ENCODE measurements around the gene PPP4R3B. TPM values are rescaled to one million over a fixed set of nuclear protein-coding genes. Genes with fewer than 3 reads are reported as not detected.
A peak's percentile ranks its signal among the peaks of the same experiment; 100 is the strongest.
"Not testable (repeated sequence)": the region's sequence is repeated elsewhere in the genome, so short reads cannot be mapped to it uniquely, and the experiment has no call there.

The PPP4R3B gene
- total RNA-seq, 6 experiments from 2014 or later = 37.1 to 43.1 (median 39.8) TPM

GRCh38 chr2:55592130-55592529 lies 25.3 kb downstream of the PPP4R3B start:
- no peak for TF ChIP-seq CTCF (IDR thresholded peaks at IDR 0.05)
- H3K27ac Mint-ChIP-seq = peak overlapping the region; percentile 49
- H3K36me3 Mint-ChIP-seq (ENCODE audit: low read depth) = peaks cover 9% of the 10 kb centered on the region; the same call in 1 of the 2 replicates
- peaks cover 21% of the 10 kb centered on the region for H3K4me1 Mint-ChIP-seq (ENCODE audit: low read depth)
- no peaks in the 10 kb centered on the region for H3K9me3 Mint-ChIP-seq
- H3K27me3 Mint-ChIP-seq (ENCODE audit: insufficient read depth) = no peaks in the 10 kb centered on the region
- no peak overlapping the region for H3K4me3 Mint-ChIP-seq
- DNase-seq = no peak

GRCh38 chr2:55590810-55591440 lies 26.5 kb downstream of the PPP4R3B start:
- Mint-ChIP-seq H3K4me1 (ENCODE audit: low read depth) (peaks cover 28% of the 10 kb centered on the region), H3K9me3 (no peaks in the 10 kb centered on the region), H3K36me3 (ENCODE audit: low read depth) (peaks cover 4% of the 10 kb centered on the region; the same call in 1 of the 2 replicates), H3K27me3 (ENCODE audit: insufficient read depth) (no peaks in the 10 kb centered on the region), H3K4me3 (no peak overlapping the region), H3K27ac (peak overlapping the region; percentile 74)
- TF ChIP-seq CTCF (IDR thresholded peaks at IDR 0.05) = no peak
- DNase-seq = peak; percentile 90

GRCh38 chr2:55585451-55586080 lies 31.9 kb downstream of the PPP4R3B start:
- Mint-ChIP-seq H3K9me3 (no peaks in the 10 kb centered on the region), H3K4me1 (ENCODE audit: low read depth) (peaks cover 56% of the 10 kb centered on the region), H3K4me3 (peak overlapping the region; percentile 59), H3K27ac (peak overlapping the region; percentile 96), H3K27me3 (ENCODE audit: insufficient read depth) (no peaks in the 10 kb centered on the region), H3K36me3 (ENCODE audit: low read depth) (peaks cover 15% of the 10 kb centered on the region)
- peak; percentile 75 for DNase-seq
- TF ChIP-seq CTCF (IDR thresholded peaks at IDR 0.05) = no peak

- Mint-ChIP-seq H3K27me3 (ENCODE audit: insufficient read depth) (no peaks in the 10 kb centered on the region), H3K4me3 (0 out of 2 replicates have a peak overlapping the region, but pooled peaks have one; percentile 34), H3K9me3 (no peaks in the 10 kb centered on the region), H3K36me3 (ENCODE audit: low read depth) (peaks cover 26% of the 10 kb centered on the region), H3K4me1 (ENCODE audit: low read depth) (peaks cover 52% of the 10 kb centered on the region), H3K27ac (peak overlapping the region; percentile 65)
- TF ChIP-seq CTCF (IDR thresholded peaks at IDR 0.05) = no peak
- DNase-seq = peak; percentile 25
These were observed 35.4 kb downstream of the PPP4R3B start for GRCh38 chr2:55581874-55582547.

- peak; percentile 68 for TF ChIP-seq CTCF (IDR thresholded peaks at IDR 0.05)
- Mint-ChIP-seq H3K4me3 (no peak overlapping the region), H3K27me3 (ENCODE audit: insufficient read depth) (no peaks in the 10 kb centered on the region), H3K4me1 (ENCODE audit: low read depth) (peaks cover 46% of the 10 kb centered on the region), H3K27ac (peak overlapping the region; percentile 63), H3K9me3 (no peaks in the 10 kb centered on the region), H3K36me3 (ENCODE audit: low read depth) (peaks cover 26% of the 10 kb centered on the region)
- DNase-seq = no peak
These were observed 36.0 kb downstream of the PPP4R3B start for GRCh38 chr2:55581435-55581834.

GRCh38 chr2:55569002-55569401 lies 48.4 kb downstream of the PPP4R3B start:
- H3K36me3 Mint-ChIP-seq (ENCODE audit: low read depth) = peaks cover 23% of the 10 kb centered on the region
- not testable (repeated sequence) for H3K27ac Mint-ChIP-seq; H3K4me3 Mint-ChIP-seq; H3K4me1 Mint-ChIP-seq (ENCODE audit: low read depth); H3K9me3 Mint-ChIP-seq; H3K27me3 Mint-ChIP-seq (ENCODE audit: insufficient read depth); DNase-seq

All from HFFc6 (cell line).